MM.1S (cell line): ENCODE data around the gene IL33.

Experiments used
- DNase-seq: peaks from one replicate; pipeline ENCODE4 v3.0.0-alpha.2; 2015
- H2AFZ ChIP-seq: fragments of 300-600 bp; sonication (generic); 2 replicates; pipeline ENCODE4 v1.6.0; 2016; ENCODE audit warnings: antibody characterized with exemption, low read length
- H3F3A ChIP-seq: fragments of 300-600 bp; sonication (generic); 2 replicates; pipeline ENCODE4 v1.6.1; 2016; ENCODE audit warnings: mild to moderate bottlenecking, antibody characterized with exemption, low read length, moderate library complexity, mixed read lengths; ENCODE audit not compliant: insufficient read depth
- H3K27ac ChIP-seq: fragments of 300-600 bp; sonication (generic); 2 replicates; pipeline ENCODE4 v1.5.1; 2016; ENCODE audit warnings: mild to moderate bottlenecking, low read length
- H3K27me3 ChIP-seq: fragments of 300-600 bp; sonication (generic); replicated peaks from 2 replicates; pipeline ENCODE4 v1.6.0; 2016; ENCODE audit warnings: low read length; ENCODE audit not compliant: insufficient read depth
- H3K36me3 ChIP-seq: fragments of 300-600 bp; sonication (generic); replicated peaks from 2 replicates; pipeline ENCODE4 v1.6.1; 2016; ENCODE audit warnings: mild to moderate bottlenecking, low read length, mixed read lengths; ENCODE audit not compliant: insufficient read depth
- H3K4me1 ChIP-seq: fragments of 300-600 bp; sonication (generic); 2 replicates; pipeline ENCODE4 v1.6.1; 2016; ENCODE audit warnings: low read length, mixed read lengths
- H3K4me2 ChIP-seq: fragments of 300-600 bp; sonication (generic); 2 replicates; pipeline ENCODE4 v1.6.0; 2016; ENCODE audit warnings: low read depth, low read length
- H3K4me3 ChIP-seq: fragments of 300-600 bp; sonication (generic); 2 replicates; pipeline ENCODE4 v1.5.1; 2016; ENCODE audit warnings: low read length, mixed read lengths
- H3K79me2 ChIP-seq: fragments of 300-600 bp; sonication (generic); 2 replicates; pipeline ENCODE4 v1.6.1; 2016; ENCODE audit warnings: mixed run types, low read length, mixed read lengths
- H3K9ac ChIP-seq: fragments of 300-600 bp; sonication (generic); 2 replicates; pipeline ENCODE4 v1.6.1; 2016; ENCODE audit warnings: low read length, mixed read lengths
- H3K9me2 ChIP-seq: fragments of 300-600 bp; sonication (generic); replicated peaks from 2 replicates; pipeline ENCODE4 v1.6.1; 2016; ENCODE audit warnings: mild to moderate bottlenecking, low read length, mixed read lengths; ENCODE audit not compliant: insufficient read depth
- H3K9me3 ChIP-seq: fragments of 300-600 bp; sonication (generic); replicated peaks from 2 replicates; pipeline ENCODE4 v1.6.1; 2016; ENCODE audit warnings: mild to moderate bottlenecking, low read length, mixed read lengths; ENCODE audit not compliant: insufficient read depth
- H4K20me1 ChIP-seq: fragments of 300-600 bp; sonication (generic); 2 replicates; pipeline ENCODE4 v1.6.1; 2016; ENCODE audit warnings: mild to moderate bottlenecking, low read length, moderate library complexity, mixed read lengths; ENCODE audit not compliant: insufficient read depth
- EZH2 ChIP-seq: fragments of 300-600 bp; sonication (generic); optimal IDR thresholded peaks from 2 replicates; pipeline ENCODE3; 2017; ENCODE audit warnings: low read depth, mild to moderate bottlenecking, antibody characterized with exemption, low read length, mixed read lengths
- EZH2phosphoT487 ChIP-seq: fragments of 300-600 bp; sonication (generic); IDR thresholded peaks from 2 replicates; pipeline ENCODE4 v1.6.1; 2018; ENCODE audit warnings: antibody characterized with exemption, low read length
- TF ChIP-seq, protein P1 (sequence below): fragments of 300-600 bp; sonication (generic); IDR thresholded peaks from 2 replicates; pipeline ENCODE4 v1.5.1; 2016; ENCODE audit warnings: antibody characterized with exemption, low read length, mixed read lengths

IL33 gene

DNA sequence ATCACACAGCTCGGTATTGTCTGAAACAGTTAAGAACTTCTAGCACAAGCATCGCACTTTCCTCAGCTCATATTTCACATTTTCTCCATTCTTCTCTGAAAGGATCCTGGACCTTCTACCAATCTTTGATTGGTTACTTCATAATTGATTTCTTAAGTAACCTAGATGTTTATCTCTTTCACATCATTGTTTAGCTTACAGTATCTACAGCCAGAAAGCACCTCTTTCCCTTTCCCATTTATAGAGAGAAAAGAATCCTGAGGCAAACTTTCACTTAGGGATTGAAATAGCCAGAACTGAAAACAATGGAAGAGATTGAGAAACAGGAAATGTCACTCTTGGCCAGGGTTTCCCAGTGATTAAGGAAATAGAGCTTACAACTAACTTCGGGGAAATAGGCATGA, 2.5 kb downstream of the IL33 start:
- Histone ChIP-seq H3K27me3 (no peaks in the 10 kb centered on the region), H3K9me2 (no peaks in the 10 kb centered on the region), H3F3A (no peaks in the 10 kb centered on the region), H3K4me3 (no peak overlapping the region), H4K20me1 (no peaks in the 10 kb centered on the region), H3K4me2 (no peak overlapping the region), H3K9ac (no peak overlapping the region), H3K36me3 (no peaks in the 10 kb centered on the region), H3K4me1 (no peaks in the 10 kb centered on the region), H2AFZ (no peak overlapping the region), H3K9me3 (no peaks in the 10 kb centered on the region), H3K79me2 (no peaks in the 10 kb centered on the region), H3K27ac (no peak overlapping the region)
- no peak for DNase-seq
- TF ChIP-seq, protein P1, sequence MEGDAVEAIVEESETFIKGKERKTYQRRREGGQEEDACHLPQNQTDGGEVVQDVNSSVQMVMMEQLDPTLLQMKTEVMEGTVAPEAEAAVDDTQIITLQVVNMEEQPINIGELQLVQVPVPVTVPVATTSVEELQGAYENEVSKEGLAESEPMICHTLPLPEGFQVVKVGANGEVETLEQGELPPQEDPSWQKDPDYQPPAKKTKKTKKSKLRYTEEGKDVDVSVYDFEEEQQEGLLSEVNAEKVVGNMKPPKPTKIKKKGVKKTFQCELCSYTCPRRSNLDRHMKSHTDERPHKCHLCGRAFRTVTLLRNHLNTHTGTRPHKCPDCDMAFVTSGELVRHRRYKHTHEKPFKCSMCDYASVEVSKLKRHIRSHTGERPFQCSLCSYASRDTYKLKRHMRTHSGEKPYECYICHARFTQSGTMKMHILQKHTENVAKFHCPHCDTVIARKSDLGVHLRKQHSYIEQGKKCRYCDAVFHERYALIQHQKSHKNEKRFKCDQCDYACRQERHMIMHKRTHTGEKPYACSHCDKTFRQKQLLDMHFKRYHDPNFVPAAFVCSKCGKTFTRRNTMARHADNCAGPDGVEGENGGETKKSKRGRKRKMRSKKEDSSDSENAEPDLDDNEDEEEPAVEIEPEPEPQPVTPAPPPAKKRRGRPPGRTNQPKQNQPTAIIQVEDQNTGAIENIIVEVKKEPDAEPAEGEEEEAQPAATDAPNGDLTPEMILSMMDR: no peak
- TF ChIP-seq EZH2 (no peak), EZH2phosphoT487 (no peak)

DNA sequence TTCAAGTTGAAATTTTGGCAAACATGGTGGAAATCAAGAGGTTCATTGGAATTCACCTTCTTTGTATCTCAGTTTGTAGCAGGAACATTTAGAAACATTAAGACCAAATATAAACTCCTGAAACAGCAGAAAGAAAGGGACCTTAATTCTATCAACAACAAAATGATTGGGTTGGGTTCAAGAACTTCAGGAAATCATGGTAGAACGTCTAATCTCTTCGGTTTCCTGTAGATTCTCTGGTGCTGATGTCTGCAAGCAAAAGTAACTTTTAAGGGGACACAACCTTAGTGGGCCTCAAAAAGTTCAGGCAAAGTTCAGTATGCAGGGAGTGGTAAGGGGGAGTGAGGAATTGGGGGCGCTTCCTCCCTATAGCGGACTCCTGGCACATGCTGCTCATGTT, 3.4 kb downstream of the IL33 start:
- no peaks in the 10 kb centered on the region for H3K79me2 ChIP-seq
- no peaks in the 10 kb centered on the region for H3K9me3 ChIP-seq
- H4K20me1 ChIP-seq: no peaks in the 10 kb centered on the region
- no peaks in the 10 kb centered on the region for H3K36me3 ChIP-seq
- TF ChIP-seq EZH2phosphoT487 (no peak), EZH2 (no peak)
- TF ChIP-seq, protein P1: no peak
- no peak overlapping the region for H3K27ac ChIP-seq
- no peak overlapping the region for H3K9ac ChIP-seq
- H3K4me1 ChIP-seq: no peaks in the 10 kb centered on the region
- H3K9me2 ChIP-seq: no peaks in the 10 kb centered on the region
- H3K4me2 ChIP-seq: no peak overlapping the region
- no peak overlapping the region for H3K4me3 ChIP-seq
- no peak for DNase-seq
- H2AFZ ChIP-seq: no peak overlapping the region
- H3K27me3 ChIP-seq: no peaks in the 10 kb centered on the region
- no peaks in the 10 kb centered on the region for H3F3A ChIP-seq

DNA sequence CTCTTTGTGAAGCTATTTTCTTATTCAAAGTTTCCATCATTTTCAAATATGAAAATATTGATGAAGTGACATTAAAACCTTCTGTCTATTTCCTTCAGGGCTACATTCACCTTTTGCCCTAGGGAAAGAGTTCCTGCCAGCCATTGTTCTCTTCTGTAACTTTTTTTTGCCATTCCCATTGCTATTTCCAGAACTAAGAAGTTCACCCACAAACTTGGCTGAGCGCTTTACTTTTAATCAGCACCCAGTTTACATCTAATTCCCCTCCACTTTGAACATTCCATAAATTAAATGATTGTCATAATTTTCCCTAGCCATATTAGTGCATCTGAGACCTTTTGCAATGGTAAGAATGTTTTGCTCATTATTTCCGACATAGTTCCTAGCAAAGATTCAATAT, 4.4 kb downstream of the IL33 start:
- Histone ChIP-seq H4K20me1 (no peaks in the 10 kb centered on the region), H3K9me2 (no peaks in the 10 kb centered on the region), H3K79me2 (no peaks in the 10 kb centered on the region), H3F3A (no peaks in the 10 kb centered on the region), H2AFZ (no peak overlapping the region), H3K9me3 (no peaks in the 10 kb centered on the region), H3K36me3 (no peaks in the 10 kb centered on the region), H3K4me3 (no peak overlapping the region), H3K9ac (no peak overlapping the region), H3K4me2 (no peak overlapping the region), H3K4me1 (no peaks in the 10 kb centered on the region), H3K27ac (no peak overlapping the region), H3K27me3 (no peaks in the 10 kb centered on the region)
- DNase-seq: no peak
- TF ChIP-seq, protein P1: no peak
